GM19452 (cell line): Measurements from ENCODE around the gene LAD1.

Experiments
- ATAC-seq: cut with Tn5 transposase; IDR thresholded peaks from one replicate; pipeline ENCODE4 v1.9.1; 2021; ENCODE audit not compliant: unreplicated experiment

LAD1 gene

GRCh38 chr1:201419746-201420607, 20.9 kb upstream of the LAD1 start:
- no peak for ATAC-seq

GRCh38 chr1:201419256-201419655, 20.1 kb upstream of the LAD1 start:
- no peak for ATAC-seq

- no peak for ATAC-seq
Measured at GRCh38 chr1:201418461-201418860, 19.3 kb upstream of the LAD1 start.

- no peak for ATAC-seq
Measured at GRCh38 chr1:201414051-201414738, 15.1 kb upstream of the LAD1 start.

GRCh38 chr1:201411292-201411691, 12.2 kb upstream of the LAD1 start:
- ATAC-seq: no peak

GRCh38 chr1:201409440-201409839, 10.3 kb upstream of the LAD1 start:
- no peak for ATAC-seq

GRCh38 chr1:201408834-201409200, 9.7 kb upstream of the LAD1 start:
- ATAC-seq: no peak

GRCh38 chr1:201408176-201408833, 9.2 kb upstream of the LAD1 start:
- no peak for ATAC-seq

- no peak for ATAC-seq
Measured at GRCh38 chr1:201406831-201407406, 7.8 kb upstream of the LAD1 start.

GRCh38 chr1:201405484-201405831, 6.3 kb upstream of the LAD1 start:
- ATAC-seq: no peak

- ATAC-seq: no peak
Measured at GRCh38 chr1:201404722-201405483, 5.8 kb upstream of the LAD1 start.

- no peak for ATAC-seq
Measured at GRCh38 chr1:201404055-201404454, 4.9 kb upstream of the LAD1 start.

GRCh38 chr1:201403359-201403758, 4.2 kb upstream of the LAD1 start:
- ATAC-seq: no peak

GRCh38 chr1:201401700-201402099, 2.6 kb upstream of the LAD1 start:
- no peak for ATAC-seq

GRCh38 chr1:201400852-201401230, 1.7 kb upstream of the LAD1 start:
- ATAC-seq: no peak

GRCh38 chr1:201400212-201400851, 1.2 kb upstream of the LAD1 start:
- ATAC-seq: no peak

GRCh38 chr1:201399352-201400126, 415 bp upstream of the LAD1 start:
- no peak for ATAC-seq

GRCh38 chr1:201397675-201398074, 1.4 kb downstream of the LAD1 start:
- ATAC-seq: no peak

- no peak for ATAC-seq
Measured at GRCh38 chr1:201396861-201397464, 2.2 kb downstream of the LAD1 start.
